ENCODE measurements around the gene KLC3.

KLC3 gene

GRCh38 chr19:45342911-45343310 is 2.4 kb downstream of the KLC3 start:
- no peak for DNase-seq (ENCODE audit: low spot score)
- no peak for TF ChIP-seq CTCF (IDR thresholded peaks at IDR 0.05; ENCODE audit: extremely low read depth, missing control alignments)

- DNase-seq (ENCODE audit: low spot score) = no peak
- no peak for TF ChIP-seq CTCF (IDR thresholded peaks at IDR 0.05; ENCODE audit: extremely low read depth, missing control alignments)
Measured at GRCh38 chr19:45344621-45345505, 4.3 kb downstream of the KLC3 start.

DNA sequence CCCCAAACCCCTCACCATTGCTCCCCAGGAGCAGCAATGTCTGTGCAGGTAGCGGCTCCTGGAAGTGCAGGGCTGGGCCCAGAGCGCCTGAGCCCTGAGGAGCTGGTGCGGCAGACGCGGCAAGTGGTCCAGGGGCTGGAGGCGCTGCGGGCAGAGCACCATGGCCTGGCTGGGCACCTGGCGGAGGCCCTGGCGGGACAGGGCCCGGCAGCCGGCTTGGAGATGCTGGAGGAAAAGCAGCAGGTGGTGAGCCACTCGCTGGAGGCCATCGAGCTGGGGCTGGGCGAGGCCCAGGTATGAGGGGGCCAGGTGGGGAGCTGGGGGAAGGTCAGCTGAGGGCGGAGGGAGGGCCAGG is 4.9 kb downstream of the KLC3 start:
- DNase-seq (ENCODE audit: low spot score) = no peak
- TF ChIP-seq CTCF (IDR thresholded peaks at IDR 0.05; ENCODE audit: extremely low read depth, missing control alignments) = no peak

- DNase-seq (ENCODE audit: low spot score) = no peak
- no peak for TF ChIP-seq CTCF (IDR thresholded peaks at IDR 0.05; ENCODE audit: extremely low read depth, missing control alignments)
Measured at GRCh38 chr19:45346449-45346848, 5.9 kb downstream of the KLC3 start.

- DNase-seq (ENCODE audit: low spot score) = no peak
Measured at GRCh38 chr19:45347570-45348366, 7.2 kb downstream of the KLC3 start.

GRCh38 chr19:45348367-45349125 is 8.0 kb downstream of the KLC3 start:
- no peak for TF ChIP-seq CTCF (IDR thresholded peaks at IDR 0.05; ENCODE audit: extremely low read depth, missing control alignments)
- no peak for DNase-seq (ENCODE audit: low spot score)

More at GRCh38 chr19:45347570-45348366, 7.2 kb downstream of the KLC3 start:
- no peak for TF ChIP-seq CTCF (IDR thresholded peaks at IDR 0.05; ENCODE audit: extremely low read depth, missing control alignments)

GRCh38 chr19:45349126-45349415 is 8.5 kb downstream of the KLC3 start:
- DNase-seq (ENCODE audit: low spot score) = no peak
- TF ChIP-seq CTCF (IDR thresholded peaks at IDR 0.05; ENCODE audit: extremely low read depth, missing control alignments) = no peak

Measured in GM20000 (cell line).